GM23248 (cell line): ENCODE measurements around the gene MAGIX. TPM values are rescaled to one million over a fixed set of nuclear protein-coding genes. Genes with fewer than 3 reads are reported as not detected.

Source experiments
- DNase-seq: peaks from one replicate; pipeline ENCODE4 v3.0.0-alpha.2; 2015
- H2AFZ ChIP-seq: fragments of 200-600 bp; sonication (generic); 2 replicates; pipeline ENCODE4 v1.6.1; 2016; ENCODE audit warnings: antibody characterized with exemption
- H3F3A ChIP-seq: fragments of 200-600 bp; sonication (generic); 2 replicates; pipeline ENCODE4 v1.6.1; 2016; ENCODE audit warnings: mild to moderate bottlenecking, antibody characterized with exemption, mixed run types; ENCODE audit not compliant: insufficient read depth
- H3K27ac ChIP-seq: fragments of 200-600 bp; sonication (generic); 2 replicates; pipeline ENCODE4 v1.5.1; 2016; ENCODE audit warnings: mild to moderate bottlenecking
- H3K27me3 ChIP-seq: fragments of 200-600 bp; sonication (generic); replicated peaks from 2 replicates; pipeline ENCODE4 v1.6.1; 2016; ENCODE audit warnings: mild to moderate bottlenecking; ENCODE audit not compliant: insufficient read depth
- H3K36me3 ChIP-seq: fragments of 200-600 bp; sonication (generic); 2 replicates; pipeline ENCODE4 v1.6.1; 2016; ENCODE audit warnings: low read depth, mild to moderate bottlenecking
- H3K4me1 ChIP-seq: fragments of 200-600 bp; sonication (generic); 2 replicates; pipeline ENCODE4 v1.6.1; 2016; ENCODE audit warnings: mild to moderate bottlenecking; ENCODE audit not compliant: insufficient read depth
- H3K4me2 ChIP-seq: fragments of 200-600 bp; sonication (generic); one replicate; pipeline ENCODE4 v1.6.1; 2016; ENCODE audit warnings: mild to moderate bottlenecking; ENCODE audit not compliant: unreplicated experiment
- H3K4me3 ChIP-seq: fragments of 200-600 bp; sonication (generic); 2 replicates; pipeline ENCODE4 v1.5.1; 2016; ENCODE audit warnings: mild to moderate bottlenecking
- H3K79me2 ChIP-seq: fragments of 200-600 bp; sonication (generic); 2 replicates; pipeline ENCODE4 v1.6.1; 2016; ENCODE audit warnings: mild to moderate bottlenecking; ENCODE audit not compliant: insufficient read depth
- H3K9ac ChIP-seq: fragments of 200-600 bp; sonication (generic); 2 replicates; pipeline ENCODE4 v1.6.1; 2016; ENCODE audit warnings: mild to moderate bottlenecking
- H3K9me2 ChIP-seq: fragments of 200-600 bp; sonication (generic); 2 replicates; pipeline ENCODE4 v1.6.1; 2016; ENCODE audit warnings: mixed run types, mild to moderate bottlenecking, moderate library complexity; ENCODE audit not compliant: insufficient read depth
- H3K9me3 ChIP-seq: fragments of 200-600 bp; sonication (generic); one replicate; pipeline ENCODE4 v1.6.1; 2017; ENCODE audit warnings: low read depth
- H4K20me1 ChIP-seq: fragments of 200-600 bp; sonication (generic); 2 replicates; pipeline ENCODE4 v1.6.0; 2016; ENCODE audit not compliant: insufficient read depth
- EZH2 ChIP-seq: fragments of 200-600 bp; sonication (generic); IDR thresholded peaks from 2 replicates; pipeline ENCODE4 v1.6.1; 2018; ENCODE audit warnings: antibody characterized with exemption, mild to moderate bottlenecking; ENCODE audit not compliant: insufficient read depth, poor library complexity, severe bottlenecking
- EZH2phosphoT487 ChIP-seq: fragments of 200-600 bp; sonication (generic); IDR thresholded peaks from 2 replicates; pipeline ENCODE4 v1.6.1; 2018; ENCODE audit warnings: antibody characterized with exemption, moderate library complexity, mild to moderate bottlenecking, low read depth; ENCODE audit not compliant: insufficient read depth
- WGBS, 2 experiments: methylation state at CpG; one replicate each; pipeline ENCODE4 v1.1.6; 2015 to 2017; ENCODE audit warnings: low lambda C conversion rate in 2 of 2, low coverage in 1 of 2; ENCODE audit errors: missing lambda C conversion rate in 2 of 2; 5-methylcytosine and 5-hydroxymethylcytosine counted together
- in situ Hi-C: fragments of 300-500 bp; cut with MboI; formaldehyde crosslinking; loops from 2 replicates; pipeline ENCODE4 v1.15.0; 2020
- polyA plus RNA-seq: library from polyadenylated mRNA; unstranded; fragments of >200 nt; fragmentation: Nextera tagmentation; extraction: Ambion mirVana; gene quantifications from 2 replicates; pipeline ENCODE4 v1.2.1, GENCODE V29; 2016
- total RNA-seq: library from RNA; depleted of rRNA; stranded (reverse); fragments of >200 nt; shearing (Covaris generic); gene quantifications from 2 replicates; pipeline ENCODE4 v1.2.3, GENCODE V29; 2014

Gene MAGIX
- total and polyA plus RNA-seq, 2 experiments from 2014 or later: 1.5 to 8.0 TPM

DNA sequence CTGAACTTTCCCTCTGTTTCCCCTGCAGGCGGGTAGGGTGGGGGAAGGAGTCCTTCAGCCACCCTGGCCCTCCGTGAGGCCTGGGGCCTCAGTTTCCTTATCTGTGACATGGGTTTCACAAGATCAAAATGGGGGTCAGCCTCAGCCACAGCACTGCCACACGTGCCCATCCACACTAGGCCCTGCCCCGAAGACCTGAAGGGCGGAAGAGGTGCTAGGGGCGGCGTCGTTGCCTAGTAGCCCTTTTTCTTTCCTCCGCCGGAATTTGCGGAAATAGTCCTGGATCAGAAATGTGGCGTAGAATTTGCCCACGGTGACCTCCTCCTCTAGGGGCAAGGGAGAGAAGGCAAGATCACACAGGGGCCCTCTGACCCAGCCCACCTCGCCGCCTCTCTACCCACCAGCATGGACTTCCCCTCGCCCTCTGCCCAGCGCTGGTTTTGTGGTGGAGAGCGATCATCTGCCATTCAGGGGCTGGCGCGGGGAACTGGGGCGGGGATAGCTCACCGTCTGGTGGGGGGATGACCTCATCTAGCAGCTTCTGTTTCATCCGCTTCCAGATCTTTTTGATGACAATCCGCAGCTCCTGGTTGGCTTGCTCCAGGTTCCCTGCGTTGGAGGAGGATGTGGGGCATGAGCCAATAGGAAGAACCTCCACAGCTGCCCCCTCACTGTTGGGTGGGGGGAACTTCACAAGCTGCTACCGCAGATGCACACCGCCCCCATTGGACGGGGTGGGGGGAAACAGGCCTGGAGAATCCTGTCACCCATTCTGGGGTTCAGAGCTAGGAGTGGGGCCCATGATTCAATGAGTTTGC, 47.1 kb downstream of the MAGIX start:
- H3K4me1 ChIP-seq: no peaks in the 10 kb centered on the region
- H3K27me3 ChIP-seq: no peaks in the 10 kb centered on the region
- TF ChIP-seq EZH2 (no peak), EZH2phosphoT487 (no peak)
- H3K36me3 ChIP-seq: no peaks in the 10 kb centered on the region
- in situ Hi-C loops: no loop called here
- H3K4me3 ChIP-seq: no peak overlapping the region
- H3K9ac ChIP-seq: no peak overlapping the region
- H3K27ac ChIP-seq: no peak overlapping the region
- H3K9me2 ChIP-seq: no peaks in the 10 kb centered on the region
- H3F3A ChIP-seq: no peaks in the 10 kb centered on the region
- DNase-seq: no peak
- WGBS, 2 experiments: 33 to 34% methylated on average over 10 to 24 of the region's 28 CpGs
- no peaks in the 10 kb centered on the region for H3K9me3 ChIP-seq
- no peak overlapping the region for H2AFZ ChIP-seq
- H3K79me2 ChIP-seq: no peaks in the 10 kb centered on the region
- no peak overlapping the region for H3K4me2 ChIP-seq
- no peaks in the 10 kb centered on the region for H4K20me1 ChIP-seq

DNA sequence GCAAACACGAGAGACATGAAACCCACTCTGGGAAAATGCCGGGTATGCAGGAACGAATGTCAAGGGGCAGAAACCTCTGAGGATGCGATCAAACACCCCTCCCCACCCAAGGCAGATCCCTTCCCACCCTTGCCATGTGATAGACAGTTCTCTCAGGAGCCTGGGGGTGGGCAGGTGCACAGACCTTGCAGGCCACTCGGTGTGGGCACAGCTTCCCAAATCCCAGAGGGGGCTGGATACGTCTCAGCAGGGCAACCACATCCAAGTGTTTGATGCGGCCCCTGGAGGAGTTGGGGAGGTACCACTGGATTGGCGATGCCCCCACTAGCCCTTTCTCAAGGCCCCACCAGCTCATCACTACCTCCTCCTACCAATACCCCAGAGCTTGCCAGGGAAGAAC, 47.8 kb downstream of the MAGIX start:
- Histone ChIP-seq H3K27ac (no peak overlapping the region), H3K9me3 (no peaks in the 10 kb centered on the region), H3K9me2 (no peaks in the 10 kb centered on the region), H3K79me2 (no peaks in the 10 kb centered on the region), H3K9ac (no peak overlapping the region), H3K4me2 (no peak overlapping the region), H4K20me1 (no peaks in the 10 kb centered on the region), H3K27me3 (no peaks in the 10 kb centered on the region), H3K4me1 (no peaks in the 10 kb centered on the region), H3F3A (no peaks in the 10 kb centered on the region), H3K4me3 (no peak overlapping the region), H3K36me3 (no peaks in the 10 kb centered on the region), H2AFZ (no peak overlapping the region)
- in situ Hi-C loops: no loop called here
- WGBS, 2 experiments: 58 to 62% methylated on average over 4 to 8 of the region's 8 CpGs
- no peak for DNase-seq
- TF ChIP-seq EZH2 (no peak), EZH2phosphoT487 (no peak)

DNA sequence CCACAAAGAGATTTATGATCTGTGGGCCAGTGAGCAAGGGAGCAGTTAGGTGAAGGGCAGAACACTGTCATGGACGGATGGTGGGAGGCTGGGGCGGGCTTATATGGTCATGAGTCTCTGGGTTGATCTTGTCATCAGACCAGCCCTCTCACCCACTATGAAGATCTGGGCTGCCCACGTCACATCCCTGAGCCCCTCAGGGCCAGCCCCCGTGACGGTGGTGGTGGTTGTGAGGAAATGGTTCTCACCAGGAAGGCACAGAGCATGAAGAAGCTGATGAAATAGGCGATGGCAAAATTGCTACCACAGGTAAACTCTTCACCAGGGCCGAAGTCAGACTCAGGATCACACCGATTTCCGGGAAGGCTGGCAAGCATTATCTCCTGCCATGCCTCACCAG, 48.5 kb downstream of the MAGIX start:
- Histone ChIP-seq H3K27me3 (no peaks in the 10 kb centered on the region), H3K4me2 (no peak overlapping the region), H4K20me1 (no peaks in the 10 kb centered on the region), H3K4me1 (no peaks in the 10 kb centered on the region), H3F3A (no peaks in the 10 kb centered on the region), H3K9ac (no peak overlapping the region), H3K27ac (no peak overlapping the region), H3K4me3 (no peak overlapping the region), H2AFZ (no peak overlapping the region), H3K9me3 (no peaks in the 10 kb centered on the region), H3K79me2 (no peaks in the 10 kb centered on the region), H3K36me3 (no peaks in the 10 kb centered on the region), H3K9me2 (no peaks in the 10 kb centered on the region)
- no peak for DNase-seq
- 46 to 63% methylated on average over 2 to 9 of the region's 9 CpGs for WGBS, 2 experiments
- no peak for TF ChIP-seq EZH2phosphoT487
- TF ChIP-seq EZH2: no peak
- in situ Hi-C loops: no loop called here

DNA sequence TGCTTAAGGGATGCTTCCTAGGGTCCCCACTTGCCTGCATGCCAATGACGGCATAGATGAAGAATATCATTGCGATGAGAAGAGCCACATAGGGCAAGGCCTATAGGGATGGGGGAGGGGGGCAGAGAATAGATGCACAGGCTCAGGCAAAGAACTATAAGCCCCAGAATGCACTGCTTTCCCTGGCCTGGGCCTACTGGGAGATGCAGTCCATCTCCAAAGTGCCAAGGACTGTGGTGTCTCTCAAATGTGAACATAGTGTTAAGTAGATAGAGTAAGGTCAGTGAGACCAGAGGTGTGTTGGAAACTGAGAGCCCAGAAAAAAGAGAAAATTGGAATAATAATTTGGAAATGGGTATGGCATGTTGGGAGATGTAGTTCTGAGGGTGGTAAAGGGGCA, 49.7 kb downstream of the MAGIX start:
- no peaks in the 10 kb centered on the region for H3K27me3 ChIP-seq
- no peak overlapping the region for H3K4me2 ChIP-seq
- no peaks in the 10 kb centered on the region for H3K9me3 ChIP-seq
- H3K9me2 ChIP-seq: no peaks in the 10 kb centered on the region
- DNase-seq: no peak
- H2AFZ ChIP-seq: no peak overlapping the region
- in situ Hi-C loops: no loop called here
- H3K9ac ChIP-seq: no peak overlapping the region
- no peak overlapping the region for H3K27ac ChIP-seq
- no peak overlapping the region for H3K4me3 ChIP-seq
- H3K79me2 ChIP-seq: no peaks in the 10 kb centered on the region
- no peaks in the 10 kb centered on the region for H3K4me1 ChIP-seq
- no peaks in the 10 kb centered on the region for H3F3A ChIP-seq
- TF ChIP-seq EZH2phosphoT487 (no peak), EZH2 (no peak)
- H4K20me1 ChIP-seq: no peaks in the 10 kb centered on the region
- no peaks in the 10 kb centered on the region for H3K36me3 ChIP-seq
- 0 to 34% methylated on average over 1 to 2 of the region's 2 CpGs for WGBS, 2 experiments

DNA sequence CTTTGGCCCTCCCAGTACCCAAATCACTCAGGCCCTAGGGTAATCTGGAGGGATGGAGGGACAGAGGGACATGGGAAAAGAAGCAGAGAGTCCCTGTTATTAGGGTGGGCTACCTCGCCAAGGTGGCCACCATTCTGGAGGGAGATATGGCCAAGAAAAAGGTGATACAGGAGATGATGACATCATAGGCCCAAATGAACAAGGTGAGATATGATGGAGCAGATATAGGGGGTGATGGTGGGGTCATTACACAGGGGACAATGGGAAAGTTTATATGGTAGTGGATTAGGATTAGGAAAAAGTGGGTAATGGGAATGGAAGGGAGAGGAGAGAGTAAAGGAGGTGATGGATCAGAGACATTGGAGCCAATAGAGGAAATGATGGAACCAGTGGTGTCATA, 50.3 kb downstream of the MAGIX start:
- in situ Hi-C loops: no loop called here
- Histone ChIP-seq H2AFZ (no peak overlapping the region), H4K20me1 (no peaks in the 10 kb centered on the region), H3K4me2 (no peak overlapping the region), H3K27me3 (no peaks in the 10 kb centered on the region), H3K9ac (no peak overlapping the region), H3K9me2 (no peaks in the 10 kb centered on the region), H3F3A (no peaks in the 10 kb centered on the region), H3K4me1 (no peaks in the 10 kb centered on the region), H3K9me3 (no peaks in the 10 kb centered on the region), H3K36me3 (no peaks in the 10 kb centered on the region), H3K79me2 (no peaks in the 10 kb centered on the region), H3K4me3 (no peak overlapping the region), H3K27ac (no peak overlapping the region)
- TF ChIP-seq EZH2phosphoT487: no peak
- TF ChIP-seq EZH2: no peak
- WGBS, 2 experiments: 16 to 22% methylated on average over 1 of the region's 1 CpG
- DNase-seq: no peak
